GM12878 (cell line): ENCODE results near the gene SIGLEC6. TPM values are rescaled to one million over a fixed set of nuclear protein-coding genes. Genes with fewer than 3 reads are reported as not detected.

Source experiments
- ATAC-seq: fragments of 200-7000 bp; cut with Tn5 transposase; 3 replicates; pipeline ENCODE4 v1.9.1; 2020; ENCODE audit warnings: mild to moderate bottlenecking, moderate library complexity
- BruUV-seq: library from RNA; stranded (reverse); fragments of 400-500 nt; replicated peaks from 2 replicates; lab custom pipeline; 2021; lab: Mats Ljungman, UMichigan
- CTCF ChIA-PET: fragments of 300-600 bp; sonication (Branson Sonifier 250); formaldehyde crosslinking; extraction: SDS; loops from one replicate; lab custom pipeline; 2021; ENCODE audit warnings: inconsistent platforms; lab: Yijun Ruan, JAX
- POLR2A ChIA-PET: fragments of 350-600 bp; formaldehyde crosslinking; extraction: SDS; loops from one replicate; lab custom pipeline; 2021; ENCODE audit warnings: inconsistent platforms; lab: Charles Lee
- RAD21 ChIA-PET: fragments of 300-600 bp; sonication (Branson Sonifier 250); formaldehyde crosslinking; loops from one replicate; lab custom pipeline; 2023; ENCODE audit warnings: antibody characterized with exemption; ENCODE audit not compliant: unreplicated experiment; lab: Charles Lee
- SMC1A ChIA-PET: fragments of 300-600 bp; sonication (Branson Sonifier 250); formaldehyde crosslinking; loops from one replicate; lab custom pipeline; 2023; ENCODE audit not compliant: unreplicated experiment, uncharacterized antibody; lab: Charles Lee
- DNase-seq: peaks from one replicate; pipeline ENCODE4 v3.0.0-alpha.2; 2011; ENCODE audit warnings: low read depth, low spot score
- FAIRE-seq: peaks from 3 replicates; lab custom pipeline; 2011; peaks lifted over from hg19 to GRCh38; lab: Jason Lieb, UNC
- H2AFZ ChIP-seq: 2 replicates; pipeline ENCODE4 v1.6.0; 2011; ENCODE audit warnings: low read depth, low read length, control low read depth; ENCODE audit not compliant: control insufficient read depth
- H3K27ac ChIP-seq: 2 replicates; pipeline ENCODE4 v1.5.1; 2011; ENCODE audit warnings: control low read depth; ENCODE audit not compliant: control insufficient read depth, insufficient read depth
- H3K27me3 ChIP-seq, 2 experiments: replicated peaks in 1 of 2; 2 replicates each; pipeline versions ENCODE4 v1.6.0 to v1.6.1; 2011; ENCODE audit warnings: low read length in 1 of 2; ENCODE audit not compliant: control insufficient read depth in 2 of 2, insufficient read depth in 2 of 2
- H3K36me3 ChIP-seq, 2 experiments: 2 replicates each; pipeline ENCODE4 v1.5.1; 2011; ENCODE audit warnings: low read length in 1 of 2; ENCODE audit not compliant: control insufficient read depth in 2 of 2, insufficient read depth in 2 of 2
- H3K4me1 ChIP-seq: 2 replicates; pipeline ENCODE4 v1.6.1; 2011; ENCODE audit warnings: mild to moderate bottlenecking, low read length, moderate library complexity, mixed read lengths; ENCODE audit not compliant: control insufficient read depth, insufficient read depth
- H3K4me2 ChIP-seq: 2 replicates; pipeline ENCODE4 v1.6.0; 2011; ENCODE audit warnings: control low read depth; ENCODE audit not compliant: control insufficient read depth, insufficient read depth
- H3K4me3 ChIP-seq: fragments of 200-600 bp; sonication (generic); 2 replicates; pipeline ENCODE4 v1.5.1; 2016
- H3K79me2 ChIP-seq: 2 replicates; pipeline ENCODE4 v1.6.0; 2011; ENCODE audit warnings: low read length; ENCODE audit not compliant: control insufficient read depth, insufficient read depth
- H3K9ac ChIP-seq: 2 replicates; pipeline ENCODE4 v1.8.0; 2011; ENCODE audit warnings: low read length, control low read depth, mixed read lengths; ENCODE audit not compliant: control insufficient read depth, insufficient read depth
- H3K9me3 ChIP-seq: replicated peaks from 3 replicates; pipeline ENCODE4 v1.5.1; 2011; ENCODE audit warnings: mild to moderate bottlenecking, low read length; ENCODE audit not compliant: control insufficient read depth, insufficient read depth
- H4K20me1 ChIP-seq: 2 replicates; pipeline ENCODE4 v1.6.0; 2011; ENCODE audit not compliant: control insufficient read depth, insufficient read depth
- ATF3 ChIP-seq: IDR thresholded peaks from 2 replicates; pipeline ENCODE4 v1.6.1; 2011; ENCODE audit warnings: low read depth, mild to moderate bottlenecking, low read length, moderate library complexity, borderline replicate concordance; ENCODE audit errors: extremely low read depth
- CHD2 ChIP-seq: IDR thresholded peaks from 2 replicates; pipeline ENCODE4 v1.6.1; 2011; ENCODE audit warnings: low read depth, low read length, improper control_type of control experiment, borderline replicate concordance
- PBX3 ChIP-seq: IDR thresholded peaks from 2 replicates; pipeline ENCODE4 v1.6.1; 2011; ENCODE audit warnings: mild to moderate bottlenecking, low read depth, low read length, moderate library complexity; ENCODE audit not compliant: insufficient replicate concordance
- PKNOX1 ChIP-seq: fragments of 450-650 bp; IDR thresholded peaks from 2 replicates; pipeline ENCODE4 v1.6.1; 2016; ENCODE audit warnings: mild to moderate bottlenecking
- WGBS: methylation state at CpG from one replicate; pipeline ENCODE4 v1.1.6; 2016; ENCODE audit warnings: low lambda C conversion rate; ENCODE audit not compliant: insufficient replicate concordance, insufficient coverage; ENCODE audit errors: missing lambda C conversion rate; 5-methylcytosine and 5-hydroxymethylcytosine counted together
- in situ Hi-C: fragments of 300-500 bp; cut with MboI; formaldehyde crosslinking; loops from 9 replicates; pipeline ENCODE4 v1.14.3; 2018; ENCODE audit warnings: mixed read lengths
- intact Hi-C: fragments of 100-400 bp; cut with micrococcal nuclease; formaldehyde crosslinking; loops from one replicate; pipeline ENCODE4 v1.14.2; 2022; ENCODE audit not compliant: unreplicated experiment
- polyA plus RNA-seq, 11 experiments: library from polyadenylated mRNA; depleted of rRNA in 4 of 11; unstranded in 6 of 11; stranded (reverse) in 5 of 11; fragments of >200 nt; fragmentation: Nextera tagmentation in 4 of 11; fragmentation: Illumina TruSeq in 1 of 11; extraction: Ambion mirVana in 4 of 11; extraction: Trizol in 1 of 11; gene quantifications; 1 replicate in 1 of 11; 2 replicates in 10 of 11; pipeline versions ENCODE4 v1.2.1 to v1.2.3, GENCODE V29; 2011 to 2016; ENCODE audit warnings: inconsistent platforms in 2 of 11, missing spikeins in 2 of 11, low read depth in 1 of 11
- total RNA-seq, 4 experiments: library from RNA; depleted of rRNA in 3 of 4; stranded (reverse); fragments of >200 nt in 3 of 4; fragmentation: Illumina TruSeq in 1 of 4; extraction: Trizol in 1 of 4; gene quantifications; 2 replicates each; pipeline versions ENCODE4 v1.2.1 to v1.2.3, GENCODE V29; 2013 to 2021

Gene SIGLEC6
- total and polyA plus RNA-seq, 10 of the 15 experiments (the other 5 are each of a cell fraction or from before 2014, with no cell fraction given), result 0.08 to 0.40 (median 0.27) TPM; not detected in 2

- peak overlapping the region; percentile 49; the same call in 1 of the 2 replicates for H3K27ac ChIP-seq
- peak; percentile 56 for ATAC-seq
Observed at GRCh38 chr19:51571599-51571998, 40.1 kb upstream of the SIGLEC6 start.

More at GRCh38 chr19:51571599-51571998, 40.1 kb upstream of the SIGLEC6 start:
- ChIA-PET SMC1A (interaction anchor here (1.4 kb wide), 1 partner anchor 78 kb away, joined by 3 read pairs; no protein-coding TSS in a partner anchor), CTCF (interaction anchor here (1.8 kb wide), 1 partner anchor 86 kb away, joined by 9 read pairs; no protein-coding TSS in a partner anchor), RAD21 (interaction anchor here (2.8 kb wide), 1 partner anchor 86 kb away, joined by 14 read pairs; no protein-coding TSS in a partner anchor), POLR2A (interaction anchor here (1.3 kb wide), 1 partner anchor 23 kb away, joined by 3 read pairs; no protein-coding TSS in a partner anchor)
- Histone ChIP-seq H3K9me3 (no peaks in the 10 kb centered on the region), H4K20me1 (no peaks in the 10 kb centered on the region), H3K79me2 (peaks cover 19% of the 10 kb centered on the region), H3K27me3 (no peaks in the 10 kb centered on the region), H3K9ac (peak overlapping the region; percentile 5; the same call in 1 of the 2 replicates), H2AFZ (no peak overlapping the region), H3K36me3 (peaks cover 2 to 6% of the 10 kb centered on the region in 2 experiments; a peak in 3 of 4 replicates), H3K4me1 (peaks cover 8% of the 10 kb centered on the region; the same call in 1 of the 2 replicates), H3K4me2 (peak overlapping the region; percentile 75), H3K4me3 (peak overlapping the region; percentile 89)
- TF ChIP-seq PKNOX1, result peak; percentile 83
- no peak for TF ChIP-seq ATF3
- TF ChIP-seq CHD2, result 0 out of 2 replicates have a peak, but pooled peaks have one; percentile 8
- peak; percentile 56 for TF ChIP-seq PBX3
- intact Hi-C loops, result loop anchor here (5.0 kb wide), 1 partner anchor 36 kb away; no protein-coding TSS in a partner anchor
- BruUV-seq, result TSS peak; percentile 72
- in situ Hi-C loops, result no loop called here
- no peak for FAIRE-seq
- WGBS, result 18% methylated on average over 8 of the region's 8 CpGs
- no peak for DNase-seq
